ENCODE data around the gene CHP1.
"Not testable (repeated sequence)": the region's sequence is repeated elsewhere in the genome, so short reads cannot be mapped to it uniquely, and the experiment has no call there.

- TF ChIP-seq EP300, CTCF, POLR2A (IDR thresholded peaks at IDR 0.05): not testable (repeated sequence)
These were observed 19.7 kb downstream of the CHP1 start for GRCh38 chr15:41250745-41251144.
